Measurements from ENCODE around the gene TEX29. TPM values are rescaled to one million over a fixed set of nuclear protein-coding genes. Genes with fewer than 3 reads are reported as not detected.

TEX29 gene
- total RNA-seq, 1 experiment from 2014 or later: 0.68 TPM

- TF ChIP-seq ARID4B (CRISPR knock-in tag; IDR thresholded peaks at IDR 0.05; ENCODE audit: borderline replicate concordance) (no peak), GTF2I (CRISPR knock-in tag; conservative IDR thresholded peaks at IDR 0.05) (no peak)
These were observed 34.3 kb downstream of the TEX29 start (continued) for GRCh38 chr13:111354789-111355188.

- Mint-ChIP-seq H3K27ac (no peak overlapping the region), H3K4me3 (no peak overlapping the region)
- CTCF ChIA-PET: interaction anchor here (1.0 to 2.0 kb wide), 2 partner anchors 12 to 72 kb away, joined by 5 to 9 read pairs; no protein-coding TSS in a partner anchor
These were observed 36.4 kb downstream of the TEX29 start for GRCh38 chr13:111356795-111357194.

GRCh38 chr13:111359237-111359915, 38.9 kb downstream of the TEX29 start:
- Mint-ChIP-seq H3K27ac (peak overlapping the region; percentile 89), H3K36me3 (no peaks in the 10 kb centered on the region), H3K9me3 (no peaks in the 10 kb centered on the region), H3K4me1 (peaks cover 20% of the 10 kb centered on the region), H3K27me3 (ENCODE audit: low read depth) (0 out of 2 replicates have a peak, but pooled peaks cover 2% of the 10 kb centered on the region), H3K4me3 (no peak overlapping the region)
- DNase-seq (ENCODE audit: low spot score) (peak; percentile 51), ATAC-seq (peak; percentile 83)
- ChIA-PET POLR2A (no interaction called here), CTCF (interaction anchor here (1.0 to 1.6 kb wide), 2 partner anchors 15 to 70 kb away, joined by 3 to 6 read pairs; no protein-coding TSS in a partner anchor)
- TF ChIP-seq SP1 (CRISPR knock-in tag; conservative IDR thresholded peaks at IDR 0.05) (no peak), CREM (CRISPR knock-in tag; IDR thresholded peaks at IDR 0.05) (no peak), TEAD1 (CRISPR knock-in tag; IDR thresholded peaks at IDR 0.05) (peak; percentile 59; the same call in 1 of the 2 replicates), ZNF532 (CRISPR knock-in tag; IDR thresholded peaks at IDR 0.05; ENCODE audit: borderline replicate concordance) (no peak), ATF2 (CRISPR knock-in tag; IDR thresholded peaks at IDR 0.05; ENCODE audit: borderline replicate concordance, low read depth) (no peak), PREB (CRISPR knock-in tag; IDR thresholded peaks at IDR 0.05; ENCODE audit: borderline replicate concordance) (no peak), ETV6 (CRISPR knock-in tag; IDR thresholded peaks at IDR 0.05) (0 out of 2 replicates have a peak, but pooled peaks have one; percentile 33)

More at GRCh38 chr13:111356795-111357194, 36.4 kb downstream of the TEX29 start:
- Mint-ChIP-seq H3K36me3 (no peaks in the 10 kb centered on the region), H3K4me1 (peaks cover 20% of the 10 kb centered on the region), H3K9me3 (no peaks in the 10 kb centered on the region), H3K27me3 (ENCODE audit: low read depth) (no peaks in the 10 kb centered on the region)
- ATAC-seq (no peak), DNase-seq (ENCODE audit: low spot score) (no peak)
- no peak for TF ChIP-seq RELA (CRISPR knock-in tag; IDR thresholded peaks at IDR 0.05; ENCODE audit: borderline replicate concordance)
- TF ChIP-seq CREB1 (CRISPR knock-in tag; IDR thresholded peaks at IDR 0.05): no peak
- no peak for TF ChIP-seq PRDM15 (CRISPR knock-in tag; IDR thresholded peaks at IDR 0.05)
- TF ChIP-seq GTF2I (CRISPR knock-in tag; conservative IDR thresholded peaks at IDR 0.05): no peak
- no peak for TF ChIP-seq ETV6 (CRISPR knock-in tag; IDR thresholded peaks at IDR 0.05)
- no peak for TF ChIP-seq CREM (CRISPR knock-in tag; IDR thresholded peaks at IDR 0.05)
- no peak for TF ChIP-seq NFYB (CRISPR knock-in tag; conservative IDR thresholded peaks at IDR 0.05; ENCODE audit: low read depth)
- TF ChIP-seq ZBTB21 (CRISPR knock-in tag; IDR thresholded peaks at IDR 0.05; ENCODE audit: borderline replicate concordance): no peak
- POLR2A ChIA-PET: no interaction called here
